ENCODE results near the gene BORA.
"Not testable (repeated sequence)": the region's sequence is repeated elsewhere in the genome, so short reads cannot be mapped to it uniquely, and the experiment has no call there.

Gene BORA
- total RNA-seq: 3.4 to 16.1 (median 7.6) reads per million in 17 experiments

- peak; percentile 98 to 99 (median 98) for DNase-seq
Measured at GRCh38 chr13:72727417-72728289, at the start of gene BORA, which contains the start of gene MZT1. TSS of gene BORA (plus strand) at chr13:72727923. CDS start at chr13:72728941, 1,018 bp downstream. TSS of gene MZT1 (minus strand) at chr13:72727629. CDS start at chr13:72727602, 27 bp downstream.

- no peak for DNase-seq
Measured at GRCh38 chr13:72678312-72678711, 49.4 kb upstream of the BORA start.

GRCh38 chr13:72680353-72680752 is 47.4 kb upstream of the BORA start:
- DNase-seq: no peak

GRCh38 chr13:72686766-72687165 is 41.0 kb upstream of the BORA start:
- DNase-seq: no peak

GRCh38 chr13:72689181-72689696 is 38.5 kb upstream of the BORA start:
- DNase-seq: no peak

- DNase-seq: no peak
Measured at GRCh38 chr13:72692884-72693514, 34.7 kb upstream of the BORA start.

GRCh38 chr13:72693832-72694231 is 33.9 kb upstream of the BORA start:
- no peak for DNase-seq

GRCh38 chr13:72694314-72694713 is 33.4 kb upstream of the BORA start:
- no peak for DNase-seq

- peak in 2 of 4 experiments; percentile 24 to 38 for DNase-seq
Measured at GRCh38 chr13:72696579-72696978, 31.1 kb upstream of the BORA start.

- no peak for DNase-seq
Measured at GRCh38 chr13:72698164-72698563, 29.6 kb upstream of the BORA start.

GRCh38 chr13:72700509-72700908 is 27.2 kb upstream of the BORA start:
- peak; percentile 8 to 55 (median 38) for DNase-seq

GRCh38 chr13:72716776-72717175 is 10.9 kb upstream of the BORA start:
- DNase-seq: no peak

- DNase-seq: not testable (repeated sequence)
Measured at GRCh38 chr13:72726185-72726584, 1.5 kb upstream of the BORA start.

GRCh38 chr13:72726726-72727416 is 852 bp upstream of the BORA start:
- peak; percentile 54 to 72 (median 66) for DNase-seq

GRCh38 chr13:72728290-72728605 is 525 bp downstream of the BORA start:
- DNase-seq: peak in 3 of 4 experiments; percentile 2 to 9 (median 2)

- no peak for DNase-seq
Measured at GRCh38 chr13:72737033-72737432, 9.3 kb downstream of the BORA start.

GRCh38 chr13:72740015-72740414 is 12.3 kb downstream of the BORA start:
- no peak for DNase-seq

GRCh38 chr13:72745260-72745659 is 17.5 kb downstream of the BORA start:
- no peak for DNase-seq

- DNase-seq: no peak
Measured at GRCh38 chr13:72751220-72751619, 23.5 kb downstream of the BORA start.

GRCh38 chr13:72754111-72754510 is 26.4 kb downstream of the BORA start:
- DNase-seq: no peak

- DNase-seq: no peak
Measured at GRCh38 chr13:72757792-72758535, 30.2 kb downstream of the BORA start.

- no peak for DNase-seq
Measured at GRCh38 chr13:72760189-72760588, 32.5 kb downstream of the BORA start.
